Measurements from ENCODE around the gene SPAST.

GRCh38 chr2:32135409-32135808, 72.1 kb downstream of the SPAST start:
- TF ChIP-seq TAF1 (IDR thresholded peaks at IDR 0.05; ENCODE audit: borderline replicate concordance, low read depth, low read length) (no peak), POLR2AphosphoS5 (IDR thresholded peaks at IDR 0.05; ENCODE audit: low read depth, low read length) (no peak)
